GM23338 (cell line): Measurements from ENCODE around the gene CRYL1. TPM values are rescaled to one million over a fixed set of nuclear protein-coding genes. Genes with fewer than 3 reads are reported as not detected.

ENCODE experiments used
- ATAC-seq: fragments of 200-7000 bp; cut with Tn5 transposase; 3 replicates; pipeline ENCODE4 v1.9.1; 2020
- DNase-seq: peaks from one replicate; pipeline ENCODE4 v3.0.0-alpha.2; 2015; ENCODE audit warnings: low spot score
- H2AFZ ChIP-seq: fragments of 200-600 bp; sonication (generic); 2 replicates; pipeline ENCODE4 v1.8.0; 2016; ENCODE audit warnings: antibody characterized with exemption, mild to moderate bottlenecking, moderate library complexity
- H3F3A ChIP-seq: fragments of 200-600 bp; sonication (generic); replicated peaks from 2 replicates; pipeline ENCODE4 v1.8.0; 2017; ENCODE audit warnings: antibody characterized with exemption, mixed run types, low read depth
- H3K27ac ChIP-seq: fragments of 200-600 bp; sonication (generic); 2 replicates; pipeline ENCODE4 v1.6.1; 2016; ENCODE audit warnings: low read depth
- H3K27me3 ChIP-seq: fragments of 200-600 bp; sonication (generic); 2 replicates; pipeline ENCODE4 v1.8.0; 2016; ENCODE audit warnings: mild to moderate bottlenecking, mixed run types, moderate library complexity; ENCODE audit not compliant: insufficient read depth
- H3K36me3 ChIP-seq: fragments of 200-600 bp; sonication (generic); 2 replicates; pipeline ENCODE4 v1.8.0; 2016; ENCODE audit warnings: mild to moderate bottlenecking; ENCODE audit not compliant: insufficient read depth
- H3K4me1 ChIP-seq: fragments of 200-600 bp; sonication (generic); 2 replicates; pipeline ENCODE4 v1.8.0; 2016; ENCODE audit warnings: mild to moderate bottlenecking, moderate library complexity; ENCODE audit not compliant: insufficient read depth
- H3K4me2 ChIP-seq: fragments of 200-600 bp; sonication (generic); 2 replicates; pipeline ENCODE4 v1.7.1; 2017; ENCODE audit warnings: mixed run types
- H3K4me3 ChIP-seq: fragments of 200-600 bp; sonication (generic); 2 replicates; pipeline ENCODE4 v1.6.1; 2016; ENCODE audit warnings: mixed run types
- H3K79me2 ChIP-seq: fragments of 200-600 bp; sonication (generic); replicated peaks from 2 replicates; pipeline ENCODE4 v1.8.0; 2017; ENCODE audit warnings: mild to moderate bottlenecking; ENCODE audit not compliant: insufficient read depth
- H3K9me2 ChIP-seq: fragments of 200-600 bp; sonication (generic); 2 replicates; pipeline ENCODE4 v1.8.0; 2017; ENCODE audit not compliant: insufficient read depth
- H4K20me1 ChIP-seq: fragments of 200-600 bp; sonication (generic); replicated peaks from 2 replicates; pipeline ENCODE4 v1.8.0; 2017; ENCODE audit warnings: mild to moderate bottlenecking; ENCODE audit not compliant: insufficient read depth
- H3K27ac Mint-ChIP-seq: 2 replicates; pipeline ENCODE4 v1.8.0; 2020; ENCODE audit warnings: inconsistent platforms, mild to moderate bottlenecking, moderate library complexity, mixed read lengths
- H3K27me3 Mint-ChIP-seq: 3 replicates; pipeline ENCODE4 v1.8.0; 2022; ENCODE audit warnings: low read depth, mild to moderate bottlenecking, moderate library complexity, mixed read lengths, inconsistent platforms; ENCODE audit not compliant: insufficient read depth, poor library complexity
- H3K36me3 Mint-ChIP-seq: 3 replicates; pipeline ENCODE4 v1.8.0; 2021; ENCODE audit warnings: low read depth, mild to moderate bottlenecking, inconsistent platforms, moderate library complexity, mixed read lengths
- H3K4me1 Mint-ChIP-seq: 3 replicates; pipeline ENCODE4 v1.8.0; 2020; ENCODE audit warnings: mild to moderate bottlenecking, inconsistent platforms, mixed read lengths
- H3K4me3 Mint-ChIP-seq: 3 replicates; pipeline ENCODE4 v1.8.0; 2021; ENCODE audit warnings: moderate library complexity, mild to moderate bottlenecking, inconsistent platforms, mixed read lengths
- H3K9me3 Mint-ChIP-seq: 3 replicates; pipeline ENCODE4 v1.8.0; 2020; ENCODE audit warnings: moderate library complexity, mild to moderate bottlenecking, inconsistent platforms, mixed read lengths
- CREB1 ChIP-seq: fragments of 250-450 bp; sonication (Bioruptor Pico); IDR thresholded peaks from 2 replicates; pipeline ENCODE4 v1.5.0; 2020; ENCODE audit warnings: low read depth, mild to moderate bottlenecking, moderate library complexity
- EZH2 ChIP-seq: fragments of 200-600 bp; sonication (generic); IDR thresholded peaks from one replicate; pipeline ENCODE4 v1.8.0; 2017; ENCODE audit warnings: antibody characterized with exemption, mild to moderate bottlenecking, low read depth; ENCODE audit not compliant: unreplicated experiment
- EZH2phosphoT487 ChIP-seq: fragments of 200-600 bp; sonication (generic); IDR thresholded peaks from one replicate; pipeline ENCODE4 v1.8.1; 2018; ENCODE audit warnings: antibody characterized with exemption; ENCODE audit not compliant: unreplicated experiment
- JUNB ChIP-seq: IDR thresholded peaks from one replicate; pipeline ENCODE4 v1.6.1; 2016; ENCODE audit warnings: antibody characterized with exemption; ENCODE audit not compliant: unreplicated experiment
- NANOG ChIP-seq: IDR thresholded peaks from 2 replicates; pipeline ENCODE4 v1.6.1; 2016; ENCODE audit warnings: antibody characterized with exemption, borderline replicate concordance
- POLR2AphosphoS5 ChIP-seq: IDR thresholded peaks from 2 replicates; pipeline ENCODE4 v1.6.1; 2016; ENCODE audit warnings: antibody characterized with exemption, low read depth
- REST ChIP-seq: IDR thresholded peaks from one replicate; pipeline ENCODE4 v1.6.1; 2018; ENCODE audit warnings: antibody characterized with exemption; ENCODE audit not compliant: unreplicated experiment
- STAT1 ChIP-seq: IDR thresholded peaks from one replicate; pipeline ENCODE4 v1.6.1; 2016; ENCODE audit warnings: antibody characterized with exemption; ENCODE audit not compliant: unreplicated experiment
- ZNF114 ChIP-seq: fragments of 250-450 bp; sonication (Bioruptor Pico); IDR thresholded peaks from 2 replicates; pipeline ENCODE4 v1.5.0; 2020; ENCODE audit warnings: mild to moderate bottlenecking, moderate library complexity
- ZNF331 ChIP-seq: fragments of 250-450 bp; sonication (Bioruptor Pico); IDR thresholded peaks from 2 replicates; pipeline ENCODE4 v1.5.0; 2020; ENCODE audit warnings: low read depth, mild to moderate bottlenecking, moderate library complexity
- ZNF462 ChIP-seq: fragments of 250-450 bp; sonication (Bioruptor Pico); IDR thresholded peaks from 2 replicates; pipeline ENCODE4 v1.5.0; 2020; ENCODE audit warnings: mild to moderate bottlenecking, moderate library complexity
- polyA plus RNA-seq: library from polyadenylated mRNA; unstranded; fragments of >200 nt; fragmentation: Nextera tagmentation; extraction: Ambion mirVana; gene quantifications from 2 replicates; pipeline ENCODE4 v1.2.1, GENCODE V29; 2016
- total RNA-seq: library from RNA; depleted of rRNA; stranded (reverse); fragments of >200 nt; shearing (Covaris generic); gene quantifications from 2 replicates; pipeline ENCODE4 v1.2.3, GENCODE V29; 2014
- TF ChIP-seq, protein P1 (sequence below): IDR thresholded peaks from 2 replicates; pipeline ENCODE4 v1.6.1; 2016; ENCODE audit warnings: antibody characterized with exemption
- TF ChIP-seq, protein P2 (sequence below), 2 experiments: fragments of 200-600 bp in 1 of 2; sonication (generic) in 1 of 2; conservative IDR thresholded peaks; 2 replicates each; pipeline versions ENCODE4 v1.5.1 to v1.6.1; 2016 to 2017; ENCODE audit warnings: antibody characterized with exemption in 2 of 2, low read depth in 2 of 2, mild to moderate bottlenecking in 2 of 2, moderate library complexity in 1 of 2

The CRYL1 gene
- total and polyA plus RNA-seq, 2 experiments from 2014 or later = 2.2 to 2.6 TPM

DNA sequence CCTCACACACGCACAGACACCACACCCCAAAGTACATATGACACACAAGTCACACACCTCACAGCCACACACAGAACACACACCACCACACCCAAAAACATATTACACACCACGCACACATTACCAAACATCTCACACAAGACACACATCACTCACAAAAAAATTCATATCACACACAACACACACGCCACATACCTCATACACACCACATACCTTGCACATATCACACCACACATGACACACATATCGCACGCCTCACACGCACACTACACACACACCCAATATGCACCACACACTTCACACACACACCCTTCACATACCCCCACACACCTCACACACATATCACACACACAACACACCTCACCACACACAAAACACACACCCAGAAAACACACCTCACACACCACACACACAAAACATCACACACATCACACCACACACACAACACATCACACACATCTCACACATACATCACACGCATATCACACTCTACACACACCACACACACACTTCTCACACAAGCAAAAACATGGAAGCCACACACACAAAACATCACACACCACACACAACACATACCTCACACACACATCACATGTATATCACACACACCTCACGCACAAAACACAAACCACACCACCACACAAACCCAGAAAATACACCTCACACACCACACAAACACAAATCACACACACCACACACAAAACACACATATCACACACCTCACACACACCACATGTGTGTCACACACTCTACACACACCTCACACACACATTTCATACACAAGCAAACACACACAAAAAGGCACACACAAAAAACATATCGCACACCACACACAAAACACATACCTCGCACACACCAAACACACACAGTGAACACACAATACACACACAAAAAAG is 132.1 kb downstream of the CRYL1 start:
- no peak overlapping the region for H2AFZ ChIP-seq
- H3K4me3 ChIP-seq = no peak overlapping the region
- ATAC-seq (no peak), DNase-seq (no peak)
- H3K4me2 ChIP-seq = no peak overlapping the region
- peaks cover 7% of the 10 kb centered on the region for H3K27me3 Mint-ChIP-seq
- H4K20me1 ChIP-seq = no peaks in the 10 kb centered on the region
- H3K36me3 Mint-ChIP-seq = no peaks in the 10 kb centered on the region
- H3K27ac ChIP-seq = no peak overlapping the region
- H3K79me2 ChIP-seq = no peaks in the 10 kb centered on the region
- no peak overlapping the region for H3K4me3 Mint-ChIP-seq
- no peaks in the 10 kb centered on the region for H3K4me1 ChIP-seq
- H3K9me2 ChIP-seq = 0 out of 2 replicates have a peak, but pooled peaks cover 11% of the 10 kb centered on the region
- no peaks in the 10 kb centered on the region for H3K27me3 ChIP-seq
- H3K36me3 ChIP-seq = no peaks in the 10 kb centered on the region
- peaks cover 2% of the 10 kb centered on the region; the same call in 1 of the 3 replicates for H3K4me1 Mint-ChIP-seq
- TF ChIP-seq POLR2AphosphoS5 (no peak), CREB1 (CRISPR knock-in tag) (no peak), EZH2phosphoT487 (no peak), ZNF462 (no peak), ZNF114 (CRISPR knock-in tag) (no peak), STAT1 (no peak), EZH2 (no peak), JUNB (no peak), NANOG (no peak), ZNF331 (CRISPR knock-in tag) (no peak), REST (no peak)
- TF ChIP-seq, protein P1, sequence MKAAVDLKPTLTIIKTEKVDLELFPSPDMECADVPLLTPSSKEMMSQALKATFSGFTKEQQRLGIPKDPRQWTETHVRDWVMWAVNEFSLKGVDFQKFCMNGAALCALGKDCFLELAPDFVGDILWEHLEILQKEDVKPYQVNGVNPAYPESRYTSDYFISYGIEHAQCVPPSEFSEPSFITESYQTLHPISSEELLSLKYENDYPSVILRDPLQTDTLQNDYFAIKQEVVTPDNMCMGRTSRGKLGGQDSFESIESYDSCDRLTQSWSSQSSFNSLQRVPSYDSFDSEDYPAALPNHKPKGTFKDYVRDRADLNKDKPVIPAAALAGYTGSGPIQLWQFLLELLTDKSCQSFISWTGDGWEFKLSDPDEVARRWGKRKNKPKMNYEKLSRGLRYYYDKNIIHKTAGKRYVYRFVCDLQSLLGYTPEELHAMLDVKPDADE = no peak
- TF ChIP-seq, protein P2, sequence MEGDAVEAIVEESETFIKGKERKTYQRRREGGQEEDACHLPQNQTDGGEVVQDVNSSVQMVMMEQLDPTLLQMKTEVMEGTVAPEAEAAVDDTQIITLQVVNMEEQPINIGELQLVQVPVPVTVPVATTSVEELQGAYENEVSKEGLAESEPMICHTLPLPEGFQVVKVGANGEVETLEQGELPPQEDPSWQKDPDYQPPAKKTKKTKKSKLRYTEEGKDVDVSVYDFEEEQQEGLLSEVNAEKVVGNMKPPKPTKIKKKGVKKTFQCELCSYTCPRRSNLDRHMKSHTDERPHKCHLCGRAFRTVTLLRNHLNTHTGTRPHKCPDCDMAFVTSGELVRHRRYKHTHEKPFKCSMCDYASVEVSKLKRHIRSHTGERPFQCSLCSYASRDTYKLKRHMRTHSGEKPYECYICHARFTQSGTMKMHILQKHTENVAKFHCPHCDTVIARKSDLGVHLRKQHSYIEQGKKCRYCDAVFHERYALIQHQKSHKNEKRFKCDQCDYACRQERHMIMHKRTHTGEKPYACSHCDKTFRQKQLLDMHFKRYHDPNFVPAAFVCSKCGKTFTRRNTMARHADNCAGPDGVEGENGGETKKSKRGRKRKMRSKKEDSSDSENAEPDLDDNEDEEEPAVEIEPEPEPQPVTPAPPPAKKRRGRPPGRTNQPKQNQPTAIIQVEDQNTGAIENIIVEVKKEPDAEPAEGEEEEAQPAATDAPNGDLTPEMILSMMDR (conservative IDR thresholded peaks at IDR 0.05; ENCODE audit: low read depth in 2 of 2) = no peak
- H3K9me3 Mint-ChIP-seq = peaks cover 7% of the 10 kb centered on the region; the same call in 1 of the 3 replicates
- no peak overlapping the region for H3K27ac Mint-ChIP-seq
- peaks cover 5% of the 10 kb centered on the region; the same call in 1 of the 2 replicates for H3F3A ChIP-seq
